ENCODE data around the gene HAPLN3. TPM values are rescaled to one million over a fixed set of nuclear protein-coding genes. Genes with fewer than 3 reads are reported as not detected.

The HAPLN3 gene
- total and polyA plus RNA-seq, 8 donors: 0.61 to 33.9 (median 6.4) TPM; not detected in 1

DNA sequence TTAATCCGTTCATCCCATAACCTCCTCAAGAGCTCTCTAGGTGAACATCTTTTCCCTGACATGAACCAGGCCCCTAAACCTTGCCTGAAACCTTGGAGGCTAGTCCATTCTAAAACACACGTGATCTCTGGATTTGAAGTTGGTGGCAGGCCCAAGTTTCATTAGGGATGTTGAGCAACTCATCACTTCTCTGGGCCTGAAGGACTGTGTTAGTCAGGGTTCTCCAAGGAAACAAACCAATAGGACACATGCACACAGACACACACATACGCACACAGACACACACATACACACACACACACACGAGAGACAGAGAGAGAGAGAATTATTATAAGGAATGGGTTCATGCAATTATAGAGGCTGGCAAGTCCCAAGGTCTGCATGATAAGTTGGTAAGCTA, 60.2 kb downstream of the HAPLN3 start:
- WGBS, 5 donors: 83 to 90% (median 87%) methylated on average over 4 of the region's 4 CpGs
- Histone ChIP-seq H3K27ac (no peak overlapping the region), H3K4me3 (no peak overlapping the region), H3K4me1 (no peaks in the 10 kb centered on the region), H3K27me3 (peaks cover 0 to 6% (median 3%) of the 10 kb centered on the region in 3 donors), H3K36me3 (no peaks in the 10 kb centered on the region), H3K9me3 (no peaks in the 10 kb centered on the region)
- intact Hi-C loops (cut with DNase I; ENCODE audit: low total_unique reads): no loop called here
- TF ChIP-seq EP300 (IDR thresholded peaks at IDR 0.05): no peak
- no peak for TF ChIP-seq CTCF (IDR thresholded peaks at IDR 0.05)
- no peak for TF ChIP-seq POLR2AphosphoS5 (IDR thresholded peaks at IDR 0.05)
- no peak for TF ChIP-seq POLR2A (IDR thresholded peaks at IDR 0.05)
- no peak for DNase-seq

- H3K27me3 ChIP-seq: peaks cover 0 to 6% (median 3%) of the 10 kb centered on the region in 3 donors
- no peaks in the 10 kb centered on the region for H3K9me3 ChIP-seq
- 24 to 45% (median 35%) methylated on average over 11 to 14 of the region's 14 CpGs for WGBS, 5 donors
- intact Hi-C loops (cut with DNase I; ENCODE audit: low total_unique reads): no loop called here
- H3K36me3 ChIP-seq: no peaks in the 10 kb centered on the region
- peak in 4 of 7 experiments; percentile 16 to 55 (median 39) for TF ChIP-seq CTCF (IDR thresholded peaks at IDR 0.05)
- TF ChIP-seq POLR2AphosphoS5 (IDR thresholded peaks at IDR 0.05): no peak
- no peak overlapping the region for H3K27ac ChIP-seq
- H3K4me1 ChIP-seq: no peaks in the 10 kb centered on the region
- no peak overlapping the region for H3K4me3 ChIP-seq
- DNase-seq: peak; percentile 37 to 64
Observed at GRCh38 chr15:88834211-88834812, 61.0 kb downstream of the HAPLN3 start.

DNA sequence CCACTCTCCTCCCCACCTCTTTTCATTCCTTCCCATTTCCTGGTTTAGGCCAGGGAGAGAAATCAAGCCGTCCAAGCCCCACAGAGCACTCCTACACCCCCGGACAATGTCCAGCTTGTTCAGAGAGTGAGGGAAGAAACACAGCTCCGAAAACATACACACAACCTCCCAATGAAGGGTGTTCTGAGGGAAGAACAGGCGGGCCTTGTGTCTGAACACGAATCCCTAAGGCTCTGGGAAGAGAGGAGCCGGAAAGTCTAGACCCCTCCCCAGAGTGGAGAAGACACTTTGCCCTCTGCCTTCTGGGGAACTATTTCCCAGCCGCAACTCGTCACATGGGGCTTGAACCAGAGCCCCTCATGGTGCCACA, 61.6 kb downstream of the HAPLN3 start:
- DNase-seq: peak in 1 of 2 donors; percentile 9
- WGBS, 5 donors: 60 to 75% (median 66%) methylated on average over 8 of the region's 8 CpGs
- H3K4me1 ChIP-seq: no peaks in the 10 kb centered on the region
- intact Hi-C loops (cut with DNase I; ENCODE audit: low total_unique reads): no loop called here
- H3K27ac ChIP-seq: no peak overlapping the region
- no peak for TF ChIP-seq CTCF (IDR thresholded peaks at IDR 0.05)
- no peak for TF ChIP-seq POLR2A (IDR thresholded peaks at IDR 0.05)
- no peak for TF ChIP-seq EP300 (IDR thresholded peaks at IDR 0.05)
- TF ChIP-seq POLR2AphosphoS5 (IDR thresholded peaks at IDR 0.05): no peak
- no peak overlapping the region for H3K4me3 ChIP-seq
- no peaks in the 10 kb centered on the region for H3K9me3 ChIP-seq
- no peaks in the 10 kb centered on the region for H3K36me3 ChIP-seq
- H3K27me3 ChIP-seq: peaks cover 0 to 3% (median 1%) of the 10 kb centered on the region in 3 donors

- no peaks in the 10 kb centered on the region for H3K4me1 ChIP-seq
- no peak for TF ChIP-seq POLR2AphosphoS5 (IDR thresholded peaks at IDR 0.05)
- no peak for TF ChIP-seq EP300 (IDR thresholded peaks at IDR 0.05)
- H3K4me3 ChIP-seq: no peak overlapping the region
- DNase-seq: no peak
- no peaks in the 10 kb centered on the region for H3K27me3 ChIP-seq
- H3K27ac ChIP-seq: no peak overlapping the region
- H3K9me3 ChIP-seq: no peaks in the 10 kb centered on the region
- intact Hi-C loops (cut with DNase I; ENCODE audit: low total_unique reads): no loop called here
- WGBS, 5 donors: 73 to 85% (median 78%) methylated on average over 12 of the region's 12 CpGs
- H3K36me3 ChIP-seq: no peaks in the 10 kb centered on the region
Observed at GRCh38 chr15:88832820-88833730, 62.3 kb downstream of the HAPLN3 start.
